H1 (cell line): Measurements from ENCODE around the gene ITGA5. TPM values are rescaled to one million over a fixed set of nuclear protein-coding genes. Genes with fewer than 3 reads are reported as not detected.

Source experiments
- CTCF ChIA-PET: fragments of 300-600 bp; sonication (Branson Sonifier 250); formaldehyde crosslinking; loops from one replicate; lab custom pipeline; 2021; ENCODE audit not compliant: partially characterized antibody; lab: Charles Lee
- POLR2A ChIA-PET: fragments of 300-600 bp; sonication (Branson Sonifier 250); formaldehyde crosslinking; loops from one replicate; lab custom pipeline; 2021; ENCODE audit warnings: inconsistent platforms; ENCODE audit not compliant: partially characterized antibody; lab: Charles Lee
- DNase-seq, 2 experiments: peaks; one replicate each; pipeline versions ENCODE4 v3.0.0 to v3.0.0-alpha.2; 2010 to 2022; ENCODE audit warnings: low spot score in 2 of 2, low read depth in 1 of 2, mixed read lengths in 1 of 2
- FAIRE-seq: peaks from 2 replicates; lab custom pipeline; 2011; peaks lifted over from hg19 to GRCh38; lab: Jason Lieb, UNC
- H2AFZ ChIP-seq: 2 replicates; pipeline ENCODE4 v1.8.1; 2012; ENCODE audit warnings: low read length, inconsistent platforms
- H2AK5ac ChIP-seq: 2 replicates; pipeline ENCODE4 v1.6.1; 2013; ENCODE audit warnings: low read depth, low read length
- H2BK120ac ChIP-seq: replicated peaks from 2 replicates; pipeline ENCODE3; 2013; ENCODE audit warnings: low read depth, low read length, inconsistent platforms
- H2BK12ac ChIP-seq: 2 replicates; pipeline ENCODE4 v1.6.1; 2013; ENCODE audit warnings: low read depth, low read length
- H2BK15ac ChIP-seq: 2 replicates; pipeline ENCODE4 v1.6.1; 2013; ENCODE audit warnings: low read length
- H2BK20ac ChIP-seq: 2 replicates; pipeline ENCODE4 v1.6.1; 2013; ENCODE audit warnings: low read length
- H2BK5ac ChIP-seq: 2 replicates; pipeline ENCODE4 v1.6.1; 2013; ENCODE audit warnings: low read depth, low read length
- H3K14ac ChIP-seq: 2 replicates; pipeline ENCODE4 v1.6.1; 2013; ENCODE audit warnings: inconsistent platforms; ENCODE audit not compliant: insufficient read length
- H3K18ac ChIP-seq: 2 replicates; pipeline ENCODE4 v1.6.1; 2013; ENCODE audit warnings: low read length; ENCODE audit errors: extremely low read depth
- H3K23ac ChIP-seq: 2 replicates; pipeline ENCODE4 v1.6.1; 2013; ENCODE audit warnings: inconsistent platforms; ENCODE audit not compliant: insufficient read length
- H3K23me2 ChIP-seq: 2 replicates; pipeline ENCODE4 v1.6.1; 2013; ENCODE audit warnings: low read depth, low read length
- H3K27ac ChIP-seq: 2 replicates; pipeline ENCODE4 v1.6.1; 2011; ENCODE audit warnings: low read depth, low read length, inconsistent platforms
- H3K27me3 ChIP-seq, 4 experiments: replicated peaks in 1 of 4; 1 replicate in 1 of 4; 2 replicates in 3 of 4; pipeline versions ENCODE4 v1.6.1 to v1.8.1; 2011 to 2013; ENCODE audit warnings: low read length in 3 of 4, mild to moderate bottlenecking in 3 of 4, inconsistent platforms in 2 of 4, mixed read lengths in 2 of 4, moderate library complexity in 1 of 4; ENCODE audit not compliant: control insufficient read depth in 3 of 4, insufficient read depth in 3 of 4; ENCODE audit errors: extremely low read depth in 1 of 4
- H3K36me3 ChIP-seq, 4 experiments: 2 replicates each; pipeline versions ENCODE4 v1.6.1 to v1.8.1; 2011 to 2013; ENCODE audit warnings: mild to moderate bottlenecking in 4 of 4, low read length in 3 of 4, moderate library complexity in 2 of 4, control low read depth in 1 of 4, inconsistent platforms in 1 of 4; ENCODE audit not compliant: insufficient read depth in 4 of 4, control insufficient read depth in 2 of 4
- H3K4ac ChIP-seq: replicated peaks from 2 replicates; pipeline ENCODE3; 2013; ENCODE audit warnings: low read length, low read depth, mixed read lengths, inconsistent platforms; ENCODE audit not compliant: insufficient read length
- H3K4me1 ChIP-seq, 4 experiments: replicated peaks in 1 of 4; 1 replicate in 1 of 4; 2 replicates in 3 of 4; pipeline versions ENCODE4 v1.6.1 to v1.8.1; 2011 to 2013; ENCODE audit warnings: low read length in 3 of 4, inconsistent platforms in 2 of 4, mixed read lengths in 1 of 4; ENCODE audit not compliant: insufficient read depth in 4 of 4, control insufficient read depth in 3 of 4
- H3K4me2 ChIP-seq, 2 experiments: 2 replicates each; pipeline versions ENCODE4 v1.6.1 to v1.8.1; 2011 to 2013; ENCODE audit warnings: low read depth in 2 of 2, low read length in 2 of 2, control low read depth in 1 of 2, inconsistent platforms in 1 of 2, mild to moderate bottlenecking in 1 of 2; ENCODE audit not compliant: insufficient read depth in 1 of 2
- H3K4me3 ChIP-seq, 4 experiments: fragments of 200-600, 300-600 bp in 1 of 4; sonication (generic), shearing (Covaris generic), sonication (Bioruptor Twin) in 1 of 4; 2 replicates each; pipeline versions ENCODE4 v1.5.1 to v1.8.1; 2011 to 2016; ENCODE audit warnings: low read length in 4 of 4, low read depth in 3 of 4, control low read depth in 2 of 4, inconsistent platforms in 2 of 4, mild to moderate bottlenecking in 2 of 4, mixed read lengths in 1 of 4, moderate library complexity in 1 of 4; ENCODE audit not compliant: insufficient read depth in 2 of 4; ENCODE audit errors: extremely low read depth in 1 of 4
- H3K56ac ChIP-seq: replicated peaks from 2 replicates; pipeline ENCODE3; 2013; ENCODE audit warnings: low read depth, mild to moderate bottlenecking, mixed read lengths, low read length, inconsistent platforms; ENCODE audit not compliant: insufficient read length
- H3K79me1 ChIP-seq: 2 replicates; pipeline ENCODE4 v1.6.1; 2013; ENCODE audit warnings: low read depth, low read length, control low read depth
- H3K79me2 ChIP-seq, 2 experiments: 2 replicates each; pipeline versions ENCODE4 v1.6.1 to v1.8.1; 2012 to 2013; ENCODE audit warnings: low read length in 2 of 2, mild to moderate bottlenecking in 2 of 2, inconsistent platforms in 1 of 2; ENCODE audit not compliant: insufficient read depth in 2 of 2, control insufficient read depth in 1 of 2
- H3K9ac ChIP-seq, 4 experiments: replicated peaks in 1 of 4; 1 replicate in 1 of 4; 2 replicates in 3 of 4; pipeline versions ENCODE4 v1.6.1 to v1.8.1; 2011 to 2013; ENCODE audit warnings: low read depth in 3 of 4, low read length in 3 of 4, control low read depth in 2 of 4, mild to moderate bottlenecking in 2 of 4, moderate library complexity in 2 of 4, inconsistent platforms in 1 of 4; ENCODE audit errors: extremely low read depth in 1 of 4
- H3K9me3 ChIP-seq, 2 experiments: 2 replicates each; pipeline versions ENCODE4 v1.6.1 to v1.8.1; 2012 to 2013; ENCODE audit warnings: mild to moderate bottlenecking in 2 of 2, moderate library complexity in 2 of 2, control low read depth in 1 of 2, inconsistent platforms in 1 of 2, low read depth in 1 of 2, low read length in 1 of 2, mixed read lengths in 1 of 2; ENCODE audit not compliant: insufficient read depth in 2 of 2
- H4K20me1 ChIP-seq, 2 experiments: replicated peaks in 1 of 2; 2 replicates each; pipeline versions ENCODE3 to v1.8.1; 2011 to 2013; ENCODE audit warnings: inconsistent platforms in 2 of 2, low read length in 2 of 2, mild to moderate bottlenecking in 1 of 2; ENCODE audit not compliant: insufficient read depth in 2 of 2, control insufficient read depth in 1 of 2
- H4K5ac ChIP-seq: 2 replicates; pipeline ENCODE4 v1.6.1; 2013; ENCODE audit warnings: low read length, low read depth, mixed read lengths, inconsistent platforms; ENCODE audit not compliant: insufficient read length
- H4K8ac ChIP-seq: 2 replicates; pipeline ENCODE4 v1.8.0; 2013; ENCODE audit warnings: mild to moderate bottlenecking, moderate library complexity, low read length, inconsistent platforms; ENCODE audit not compliant: insufficient read depth; ENCODE audit errors: extremely low read depth
- H4K91ac ChIP-seq: replicated peaks from 2 replicates; pipeline ENCODE3; 2013; ENCODE audit warnings: low read length, mixed read lengths, inconsistent platforms; ENCODE audit not compliant: insufficient read length
- BCL11A ChIP-seq, 2 experiments: IDR thresholded peaks; one replicate each; pipeline ENCODE4 v1.6.1; 2011; ENCODE audit warnings: low read depth in 2 of 2, low read length in 2 of 2, mild to moderate bottlenecking in 2 of 2
- CHD1 ChIP-seq: IDR thresholded peaks from 2 replicates; pipeline ENCODE4 v1.6.1; 2012; ENCODE audit warnings: low read depth, low read length, improper control_type of control experiment
- CHD2 ChIP-seq: IDR thresholded peaks from 2 replicates; pipeline ENCODE4 v1.6.1; 2012; ENCODE audit warnings: low read length, improper control_type of control experiment
- CREB1 ChIP-seq: IDR thresholded peaks from 2 replicates; pipeline ENCODE4 v1.6.1; 2012; ENCODE audit warnings: inconsistent platforms
- FOSL1 ChIP-seq: IDR thresholded peaks from 2 replicates; pipeline ENCODE4 v1.6.1; 2011; ENCODE audit warnings: mild to moderate bottlenecking, low read depth, low read length, moderate library complexity; ENCODE audit not compliant: insufficient read depth
- JUND ChIP-seq: IDR thresholded peaks from 2 replicates; pipeline ENCODE4 v1.6.1; 2011; ENCODE audit warnings: mild to moderate bottlenecking, improper control_type of control experiment, low read length
- KDM1A ChIP-seq: fragments of 200-600, 300-600 bp; sonication (generic); IDR thresholded peaks from 2 replicates; pipeline ENCODE4 v1.7.1; 2016; ENCODE audit warnings: mild to moderate bottlenecking, low read length, borderline replicate concordance
- POU5F1 ChIP-seq: IDR thresholded peaks from 2 replicates; pipeline ENCODE4 v1.6.1; 2011; ENCODE audit warnings: low read depth, mild to moderate bottlenecking, low read length, moderate library complexity
- RNF2 ChIP-seq: fragments of 200-900, 300-1000 bp; sonication (generic); IDR thresholded peaks from 2 replicates; pipeline ENCODE4 v1.7.1; 2016; ENCODE audit warnings: borderline replicate concordance, low read depth, mild to moderate bottlenecking, antibody characterized with exemption, low read length; ENCODE audit not compliant: poor library complexity, severe bottlenecking; ENCODE audit errors: missing control alignments
- RXRA ChIP-seq: IDR thresholded peaks from 2 replicates; pipeline ENCODE4 v1.6.1; 2011; ENCODE audit warnings: low read depth, mild to moderate bottlenecking, low read length, moderate library complexity; ENCODE audit not compliant: insufficient read depth
- SRF ChIP-seq: IDR thresholded peaks from 2 replicates; pipeline ENCODE4 v1.6.1; 2011; ENCODE audit warnings: mild to moderate bottlenecking, low read depth, low read length, moderate library complexity
- WGBS, 2 experiments: shearing (Covaris generic) in 1 of 2; methylation state at CpG; one replicate each; pipeline versions ENCODE4 v1.1.6 to v1.1.7; 2013 to 2015; ENCODE audit warnings: low lambda C conversion rate in 2 of 2, mixed read lengths in 2 of 2, inconsistent platforms in 1 of 2, low coverage in 1 of 2, missing lambda C conversion rate in 1 of 2; ENCODE audit not compliant: insufficient replicate concordance in 2 of 2, insufficient coverage in 1 of 2, insufficient read length in 1 of 2; ENCODE audit errors: extremely low coverage in 1 of 2, missing lambda C conversion rate in 1 of 2; 5-methylcytosine and 5-hydroxymethylcytosine counted together
- polyA plus RNA-seq, 7 experiments: library from polyadenylated mRNA; depleted of rRNA in 3 of 7; stranded (reverse) in 5 of 7; unstranded in 2 of 7; fragments of >200 nt in 5 of 7; fragments of 200-250 nt in 2 of 7; gene quantifications; 1 replicate in 5 of 7; 2 replicates in 1 of 7; 4 replicates in 1 of 7; pipeline versions ENCODE4 v1.2.1 to v1.2.3, GENCODE V29; 2011 to 2013; ENCODE audit warnings: missing spikeins in 2 of 7, mixed read lengths in 2 of 7
- total RNA-seq: library from RNA; stranded (reverse); fragmentation: NEBNext Ultra II Directional; extraction: Animal tissue kit (Norgen Biotek cat#: 25700); gene quantifications from 2 replicates; pipeline ENCODE4 v1.2.1, GENCODE V29; 2021

The ITGA5 gene
- total and polyA plus RNA-seq, 2 of the 8 experiments (the other 6 are each of a cell fraction or from before 2014, with no cell fraction given), result 11.6 to 19.4 TPM

- H4K8ac ChIP-seq, result no peak overlapping the region
- no peak overlapping the region for H3K27ac ChIP-seq
- H4K20me1 ChIP-seq, result no peaks in the 10 kb centered on the region
- H3K27me3 ChIP-seq, result peaks cover 0 to 2% (median under 1%) of the 10 kb centered on the region in 4 experiments; a peak in 2 of 7 replicates
- H3K4me1 ChIP-seq, result peaks cover 0 to 7% (median 3%) of the 10 kb centered on the region in 4 experiments; a peak in 6 of 7 replicates
- no peak overlapping the region for H3K4me2 ChIP-seq
- H3K56ac ChIP-seq, result no peak overlapping the region
- H2AK5ac ChIP-seq, result no peak overlapping the region
- H2BK15ac ChIP-seq, result no peak overlapping the region
- H3K14ac ChIP-seq, result no peak overlapping the region
- H3K4me3 ChIP-seq, result no peak overlapping the region
- no peaks in the 10 kb centered on the region for H3K9me3 ChIP-seq
- H2BK5ac ChIP-seq, result no peak overlapping the region
- no peak overlapping the region for H2AFZ ChIP-seq
- peak overlapping the region; percentile 7; the same call in 1 of the 2 replicates for H2BK12ac ChIP-seq
- DNase-seq (no peak), FAIRE-seq (no peak)
- no peak overlapping the region for H2BK20ac ChIP-seq
- no peak overlapping the region for H4K5ac ChIP-seq
- POLR2A ChIA-PET, result interaction anchor here (0.9 to 9.2 kb wide), 8 partner anchors 9 to 130 kb away, joined by 3 to 133 read pairs (median 12); partner anchors contain the start of genes CBX5 and HNRNPA1
- CTCF ChIA-PET, result interaction anchor here (0.7 to 9.2 kb wide), 15 partner anchors 7 to 162 kb away, joined by 3 to 348 read pairs (median 12); partner anchors contain the start of genes COPZ1, NFE2 and ZNF385A
- no peak overlapping the region for H4K91ac ChIP-seq
- no peaks in the 10 kb centered on the region for H3K36me3 ChIP-seq
- peaks cover 11% of the 10 kb centered on the region for H3K23me2 ChIP-seq
- H3K4ac ChIP-seq, result no peak overlapping the region
- H3K79me2 ChIP-seq, result no peaks in the 10 kb centered on the region
- H2BK120ac ChIP-seq, result no peak overlapping the region
- H3K23ac ChIP-seq, result no peak overlapping the region
- H3K79me1 ChIP-seq, result no peaks in the 10 kb centered on the region
- no peak overlapping the region for H3K18ac ChIP-seq
- H3K9ac ChIP-seq, result no peak overlapping the region
- 93% methylated on average over 8 of the region's 8 CpGs; no CpG with 5 or more reads in 1 of the 2 experiments for WGBS, 2 experiments
- no peak for TF ChIP-seq CREB1
- no peak for TF ChIP-seq BCL11A (IDR thresholded peaks at IDR 0.05; ENCODE audit: low read depth in 2 of 2, low read length in 2 of 2)
- no peak for TF ChIP-seq POU5F1
- TF ChIP-seq JUND, result no peak
- TF ChIP-seq FOSL1, result no peak
- no peak for TF ChIP-seq CHD2
- TF ChIP-seq CHD1, result no peak
- TF ChIP-seq RXRA, result no peak
- no peak for TF ChIP-seq KDM1A
- TF ChIP-seq RNF2, result no peak
- no peak for TF ChIP-seq SRF
These were observed 56.0 kb downstream of the ITGA5 start for GRCh38 chr12:54363047-54363446.
